HG03457 (cell line): Measurements from ENCODE around the gene EFNA3.

Experiments used
- ATAC-seq: cut with Tn5 transposase; IDR thresholded peaks from one replicate; pipeline ENCODE4 v1.9.1; 2021; ENCODE audit warnings: moderate number of reproducible peaks; ENCODE audit not compliant: unreplicated experiment

The EFNA3 gene

DNA sequence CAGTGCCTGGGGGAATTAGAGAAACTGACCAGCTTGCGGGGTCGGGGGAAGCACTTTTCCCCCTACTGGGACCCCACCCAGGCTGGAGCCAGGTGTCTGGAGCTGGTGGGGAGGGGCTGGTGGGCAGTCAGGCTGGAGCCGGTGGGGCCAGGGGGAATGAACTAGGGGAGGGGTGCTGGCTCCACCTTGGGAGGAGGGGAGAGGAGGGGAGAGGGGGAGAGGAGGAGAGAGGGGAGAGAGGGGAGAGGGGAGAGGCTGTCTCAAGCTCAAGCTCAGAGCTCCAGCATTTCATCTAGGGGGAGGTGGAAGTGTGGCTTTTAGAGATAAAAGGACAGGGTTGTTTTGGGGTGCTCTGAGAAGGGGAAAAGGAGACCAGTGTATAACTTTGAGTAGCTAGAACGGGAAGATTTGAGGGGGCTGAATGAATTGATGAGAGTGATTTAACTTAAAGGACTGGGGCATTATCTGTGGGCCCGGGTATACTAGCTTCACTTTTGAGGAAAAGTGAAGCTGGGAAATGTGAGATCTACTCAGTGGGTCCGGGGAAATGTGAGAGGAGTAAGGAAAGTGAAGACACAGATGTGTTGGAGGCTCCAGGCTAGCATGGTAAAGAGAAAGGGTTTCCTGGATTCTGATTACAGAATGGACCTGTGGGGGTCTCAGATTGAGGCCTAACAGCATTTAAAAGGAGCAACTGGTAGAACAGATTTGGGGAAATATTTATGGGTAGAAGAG, 51.8 kb downstream of the EFNA3 start:
- no peak for ATAC-seq

DNA sequence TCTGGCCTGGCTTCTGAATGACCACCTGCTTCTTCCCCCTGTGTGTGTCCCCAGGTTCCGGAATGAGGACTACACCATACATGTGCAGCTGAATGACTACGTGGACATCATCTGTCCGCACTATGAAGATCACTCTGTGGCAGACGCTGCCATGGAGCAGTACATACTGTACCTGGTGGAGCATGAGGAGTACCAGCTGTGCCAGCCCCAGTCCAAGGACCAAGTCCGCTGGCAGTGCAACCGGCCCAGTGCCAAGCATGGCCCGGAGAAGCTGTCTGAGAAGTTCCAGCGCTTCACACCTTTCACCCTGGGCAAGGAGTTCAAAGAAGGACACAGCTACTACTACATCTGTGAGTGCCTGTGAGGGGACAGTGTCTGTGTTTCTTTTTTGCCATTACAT, 52.6 kb downstream of the EFNA3 start:
- ATAC-seq: no peak

DNA sequence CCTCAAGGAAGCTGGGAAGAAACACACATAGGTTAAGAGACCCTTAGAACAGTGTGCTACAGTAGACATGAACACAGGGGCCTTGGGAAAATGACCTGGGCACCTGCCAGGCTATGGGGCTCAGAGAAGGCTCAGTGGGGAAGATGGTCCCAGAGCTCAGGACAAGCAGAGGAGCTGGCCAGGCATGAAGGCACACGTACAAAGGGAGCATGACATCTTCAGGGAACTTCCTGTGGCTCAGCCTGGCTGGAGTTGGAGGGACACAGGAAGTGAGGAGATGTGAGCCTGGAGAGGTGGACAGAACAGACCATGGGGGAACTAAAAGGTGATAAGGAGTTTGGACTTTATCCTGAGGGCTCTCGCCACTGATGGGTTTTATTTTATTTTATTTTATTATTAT, 53.2 kb downstream of the EFNA3 start:
- ATAC-seq: no peak

DNA sequence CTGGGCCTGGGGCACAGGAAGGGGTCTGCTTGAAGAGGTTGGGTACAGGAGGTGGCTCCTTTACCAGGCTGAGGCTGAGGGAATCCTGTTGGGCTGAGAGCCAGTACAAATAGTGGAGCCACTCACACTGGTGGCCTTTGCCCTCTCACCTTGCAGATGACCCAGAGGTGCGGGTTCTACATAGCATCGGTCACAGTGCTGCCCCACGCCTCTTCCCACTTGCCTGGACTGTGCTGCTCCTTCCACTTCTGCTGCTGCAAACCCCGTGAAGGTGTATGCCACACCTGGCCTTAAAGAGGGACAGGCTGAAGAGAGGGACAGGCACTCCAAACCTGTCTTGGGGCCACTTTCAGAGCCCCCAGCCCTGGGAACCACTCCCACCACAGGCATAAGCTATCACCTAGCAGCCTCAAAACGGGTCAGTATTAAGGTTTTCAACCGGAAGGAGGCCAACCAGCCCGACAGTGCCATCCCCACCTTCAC, 55.2 kb downstream of the EFNA3 start:
- ATAC-seq: no peak

DNA sequence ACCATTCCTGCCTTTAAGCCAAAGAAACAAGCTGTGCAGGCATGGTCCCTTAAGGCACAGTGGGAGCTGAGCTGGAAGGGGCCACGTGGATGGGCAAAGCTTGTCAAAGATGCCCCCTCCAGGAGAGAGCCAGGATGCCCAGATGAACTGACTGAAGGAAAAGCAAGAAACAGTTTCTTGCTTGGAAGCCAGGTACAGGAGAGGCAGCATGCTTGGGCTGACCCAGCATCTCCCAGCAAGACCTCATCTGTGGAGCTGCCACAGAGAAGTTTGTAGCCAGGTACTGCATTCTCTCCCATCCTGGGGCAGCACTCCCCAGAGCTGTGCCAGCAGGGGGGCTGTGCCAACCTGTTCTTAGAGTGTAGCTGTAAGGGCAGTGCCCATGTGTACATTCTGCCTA, 55.7 kb downstream of the EFNA3 start:
- ATAC-seq: no peak

DNA sequence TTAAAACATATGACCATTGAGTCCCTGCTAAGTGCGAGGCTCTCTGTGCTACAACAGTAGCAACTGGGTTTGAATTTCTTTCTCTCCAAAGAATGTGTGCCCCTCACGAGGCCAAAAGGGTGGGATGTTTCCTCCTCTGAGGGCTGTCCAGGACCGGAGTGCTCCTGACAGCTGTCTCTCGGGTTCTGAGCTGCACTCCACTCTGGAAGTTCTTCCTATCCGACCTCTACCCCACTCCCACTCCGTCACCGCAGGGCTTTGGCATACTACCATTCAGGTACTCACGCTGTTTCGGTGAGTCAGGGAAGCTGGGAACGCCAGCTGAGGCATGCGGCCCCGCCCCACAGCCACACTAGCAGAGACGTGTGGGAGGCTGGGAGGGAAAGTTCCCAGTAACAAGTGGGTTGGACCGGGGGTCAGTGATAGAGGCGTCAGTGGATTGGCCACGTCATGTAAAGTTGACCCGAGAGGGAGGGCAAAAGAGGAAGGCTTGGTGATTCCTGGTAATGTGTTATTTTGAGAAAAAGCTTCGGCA, 56.3 kb downstream of the EFNA3 start:
- no peak for ATAC-seq

DNA sequence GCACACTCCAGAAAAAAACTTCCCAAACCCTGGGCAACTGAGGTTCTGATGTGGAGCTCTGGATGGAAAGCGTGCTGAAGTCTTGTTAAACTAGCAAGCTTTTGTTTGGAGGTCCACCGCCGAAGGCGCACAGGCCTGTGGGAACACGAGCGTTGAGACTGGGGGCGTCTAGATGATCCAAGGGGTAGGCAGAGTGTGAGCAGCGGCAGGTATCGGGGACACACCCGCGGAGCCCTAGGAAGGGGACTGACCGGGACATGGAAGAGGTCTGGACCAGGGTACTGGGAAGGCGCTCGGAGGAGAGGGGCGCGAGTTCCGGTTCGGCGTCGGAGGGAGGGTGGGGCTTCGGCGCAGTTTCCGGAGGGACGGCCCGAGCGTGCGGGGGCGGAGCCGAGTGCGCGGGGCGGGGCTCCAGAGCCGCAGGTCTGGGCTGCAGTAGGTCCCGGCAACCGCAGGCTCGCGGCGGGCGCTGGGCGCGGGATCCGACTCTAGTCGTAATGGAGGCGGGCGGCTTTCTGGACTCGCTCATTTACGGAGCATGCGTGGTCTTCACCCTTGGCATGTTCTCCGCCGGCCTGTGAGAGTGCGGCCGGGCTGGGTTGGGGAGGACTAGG, 56.9 kb downstream of the EFNA3 start, which contains the start of gene SLC50A1:
TSS of gene SLC50A1 (plus strand) at position 438 of the 614 bp plus-strand sequence. CDS start at position 498, 60 bp downstream.
- peak; percentile 54 for ATAC-seq

DNA sequence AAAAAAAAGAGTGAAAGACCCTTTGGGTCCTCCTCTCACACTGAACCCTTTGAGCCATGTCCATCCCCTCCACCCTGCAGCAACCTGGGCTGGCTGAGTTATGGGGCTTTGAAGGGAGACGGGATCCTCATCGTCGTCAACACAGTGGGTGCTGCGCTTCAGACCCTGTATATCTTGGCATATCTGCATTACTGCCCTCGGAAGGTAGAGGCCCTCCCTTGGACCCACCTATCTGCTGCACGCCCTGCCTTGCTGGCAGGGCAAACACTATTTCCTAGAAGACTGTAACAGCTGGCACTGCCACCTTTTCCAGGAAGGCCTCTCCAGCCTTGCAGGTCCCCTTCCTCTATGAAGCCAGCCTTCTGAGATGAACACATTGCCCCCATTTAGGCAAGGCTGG, 58.1 kb downstream of the EFNA3 start:
- ATAC-seq: no peak
